Measurements from ENCODE around the gene FOXN3. TPM values are rescaled to one million over a fixed set of nuclear protein-coding genes. Genes with fewer than 3 reads are reported as not detected.
"Not testable (repeated sequence)": the region's sequence is repeated elsewhere in the genome, so short reads cannot be mapped to it uniquely, and the experiment has no call there.

FOXN3 gene
- polyA plus RNA-seq, 1 of the 3 experiments (the other 2 are of a cell fraction): 9.8 TPM

DNA sequence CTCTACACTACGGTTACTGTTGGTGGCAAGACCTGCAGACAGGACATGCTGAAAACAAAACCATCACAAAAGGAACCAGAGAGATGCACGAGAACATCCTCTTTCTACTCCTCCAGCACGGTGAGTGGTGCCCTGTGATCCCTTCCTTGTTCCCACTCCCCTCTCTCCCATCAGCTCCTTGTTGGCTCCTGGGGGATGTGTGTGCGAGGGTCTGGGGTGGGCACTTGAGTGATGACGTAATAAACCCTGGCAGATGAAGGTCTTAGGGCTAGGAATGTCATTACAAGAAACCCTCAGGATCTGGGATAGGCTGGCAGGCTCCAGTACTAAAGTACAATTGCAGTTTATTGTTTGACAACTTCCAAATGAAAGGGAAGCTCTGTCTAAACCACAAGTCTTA is 261.5 kb downstream of the FOXN3 start:
- 75% methylated on average over 5 of the region's 5 CpGs for WGBS (ENCODE audit: low lambda C conversion rate)
- Histone ChIP-seq H3K4me3 (ENCODE audit: low read depth in 2 of 2, low read length in 1 of 2) (no peak overlapping the region), H3K27ac (ENCODE audit: low read depth in 2 of 2, low read length in 1 of 2) (no peak overlapping the region), H3F3A (replicated peaks; ENCODE audit: insufficient read depth) (no peaks in the 10 kb centered on the region), H3K9me3 (no peaks in the 10 kb centered on the region), H3K79me2 (ENCODE audit: insufficient read depth) (no peaks in the 10 kb centered on the region), H3K36me3 (replicated peaks in 1 of 2; ENCODE audit: control insufficient read depth in 1 of 2, insufficient read depth in 2 of 2, low read length in 1 of 2) (peaks cover 0 to 3% of the 10 kb centered on the region in 2 experiments), H3K9me2 (no peaks in the 10 kb centered on the region), H3K9ac (no peak overlapping the region), H3K4me1 (ENCODE audit: control insufficient read depth in 1 of 2, insufficient read depth in 2 of 2, low read depth in 1 of 2, low read length in 1 of 2) (no peaks in the 10 kb centered on the region), H3K4me2 (no peak overlapping the region), H3K27me3 (ENCODE audit: insufficient read depth) (no peaks in the 10 kb centered on the region), H4K20me1 (ENCODE audit: insufficient read depth) (no peaks in the 10 kb centered on the region), H2AFZ (ENCODE audit: low read depth) (no peak overlapping the region)
- DNase-seq: no peak
- CTCF ChIA-PET: interaction anchor here (0.9 kb wide), 1 partner anchor 35 kb away, joined by 3 read pairs; no protein-coding TSS in a partner anchor
- TF ChIP-seq RCOR1 (IDR thresholded peaks at IDR 0.05; ENCODE audit: low read length) (no peak), ELF1 (IDR thresholded peaks at IDR 0.05) (no peak), NRF1 (IDR thresholded peaks at IDR 0.05; ENCODE audit: low read depth, low read length) (no peak), FOXJ3 (CRISPR knock-in tag; IDR thresholded peaks at IDR 0.05) (no peak), TAF1 (IDR thresholded peaks at IDR 0.05; ENCODE audit: borderline replicate concordance, low read depth, low read length) (no peak), MEF2A (IDR thresholded peaks at IDR 0.05; ENCODE audit: borderline replicate concordance, low read depth) (no peak), EP300 (IDR thresholded peaks at IDR 0.05; ENCODE audit: borderline replicate concordance in 1 of 2, low read depth in 1 of 2, low read length in 1 of 2) (no peak), TCF12 (IDR thresholded peaks at IDR 0.05) (no peak), RXRA (IDR thresholded peaks at IDR 0.05; ENCODE audit: borderline replicate concordance, low read depth) (no peak), YY1 (IDR thresholded peaks at IDR 0.05; ENCODE audit: low read depth) (no peak), FOSL2 (IDR thresholded peaks at IDR 0.05; ENCODE audit: borderline replicate concordance, low read depth) (no peak), SIN3A (IDR thresholded peaks at IDR 0.05; ENCODE audit: borderline replicate concordance, low read depth, low read length) (no peak), MXI1 (IDR thresholded peaks at IDR 0.05; ENCODE audit: low read depth, low read length) (no peak), TEAD4 (IDR thresholded peaks at IDR 0.05; ENCODE audit: borderline replicate concordance, insufficient read depth) (no peak)
- TF ChIP-seq, protein P1, sequence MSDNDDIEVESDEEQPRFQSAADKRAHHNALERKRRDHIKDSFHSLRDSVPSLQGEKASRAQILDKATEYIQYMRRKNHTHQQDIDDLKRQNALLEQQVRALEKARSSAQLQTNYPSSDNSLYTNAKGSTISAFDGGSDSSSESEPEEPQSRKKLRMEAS (IDR thresholded peaks at IDR 0.05; ENCODE audit: low read depth): no peak
- TF ChIP-seq, protein P2, sequence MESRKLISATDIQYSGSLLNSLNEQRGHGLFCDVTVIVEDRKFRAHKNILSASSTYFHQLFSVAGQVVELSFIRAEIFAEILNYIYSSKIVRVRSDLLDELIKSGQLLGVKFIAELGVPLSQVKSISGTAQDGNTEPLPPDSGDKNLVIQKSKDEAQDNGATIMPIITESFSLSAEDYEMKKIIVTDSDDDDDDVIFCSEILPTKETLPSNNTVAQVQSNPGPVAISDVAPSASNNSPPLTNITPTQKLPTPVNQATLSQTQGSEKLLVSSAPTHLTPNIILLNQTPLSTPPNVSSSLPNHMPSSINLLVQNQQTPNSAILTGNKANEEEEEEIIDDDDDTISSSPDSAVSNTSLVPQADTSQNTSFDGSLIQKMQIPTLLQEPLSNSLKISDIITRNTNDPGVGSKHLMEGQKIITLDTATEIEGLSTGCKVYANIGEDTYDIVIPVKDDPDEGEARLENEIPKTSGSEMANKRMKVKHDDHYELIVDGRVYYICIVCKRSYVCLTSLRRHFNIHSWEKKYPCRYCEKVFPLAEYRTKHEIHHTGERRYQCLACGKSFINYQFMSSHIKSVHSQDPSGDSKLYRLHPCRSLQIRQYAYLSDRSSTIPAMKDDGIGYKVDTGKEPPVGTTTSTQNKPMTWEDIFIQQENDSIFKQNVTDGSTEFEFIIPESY (IDR thresholded peaks at IDR 0.05; ENCODE audit: borderline replicate concordance, low read depth): no peak
- TF ChIP-seq, protein P3, sequence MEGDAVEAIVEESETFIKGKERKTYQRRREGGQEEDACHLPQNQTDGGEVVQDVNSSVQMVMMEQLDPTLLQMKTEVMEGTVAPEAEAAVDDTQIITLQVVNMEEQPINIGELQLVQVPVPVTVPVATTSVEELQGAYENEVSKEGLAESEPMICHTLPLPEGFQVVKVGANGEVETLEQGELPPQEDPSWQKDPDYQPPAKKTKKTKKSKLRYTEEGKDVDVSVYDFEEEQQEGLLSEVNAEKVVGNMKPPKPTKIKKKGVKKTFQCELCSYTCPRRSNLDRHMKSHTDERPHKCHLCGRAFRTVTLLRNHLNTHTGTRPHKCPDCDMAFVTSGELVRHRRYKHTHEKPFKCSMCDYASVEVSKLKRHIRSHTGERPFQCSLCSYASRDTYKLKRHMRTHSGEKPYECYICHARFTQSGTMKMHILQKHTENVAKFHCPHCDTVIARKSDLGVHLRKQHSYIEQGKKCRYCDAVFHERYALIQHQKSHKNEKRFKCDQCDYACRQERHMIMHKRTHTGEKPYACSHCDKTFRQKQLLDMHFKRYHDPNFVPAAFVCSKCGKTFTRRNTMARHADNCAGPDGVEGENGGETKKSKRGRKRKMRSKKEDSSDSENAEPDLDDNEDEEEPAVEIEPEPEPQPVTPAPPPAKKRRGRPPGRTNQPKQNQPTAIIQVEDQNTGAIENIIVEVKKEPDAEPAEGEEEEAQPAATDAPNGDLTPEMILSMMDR (IDR thresholded peaks at IDR 0.05): no peak
- TF ChIP-seq, protein P4, sequence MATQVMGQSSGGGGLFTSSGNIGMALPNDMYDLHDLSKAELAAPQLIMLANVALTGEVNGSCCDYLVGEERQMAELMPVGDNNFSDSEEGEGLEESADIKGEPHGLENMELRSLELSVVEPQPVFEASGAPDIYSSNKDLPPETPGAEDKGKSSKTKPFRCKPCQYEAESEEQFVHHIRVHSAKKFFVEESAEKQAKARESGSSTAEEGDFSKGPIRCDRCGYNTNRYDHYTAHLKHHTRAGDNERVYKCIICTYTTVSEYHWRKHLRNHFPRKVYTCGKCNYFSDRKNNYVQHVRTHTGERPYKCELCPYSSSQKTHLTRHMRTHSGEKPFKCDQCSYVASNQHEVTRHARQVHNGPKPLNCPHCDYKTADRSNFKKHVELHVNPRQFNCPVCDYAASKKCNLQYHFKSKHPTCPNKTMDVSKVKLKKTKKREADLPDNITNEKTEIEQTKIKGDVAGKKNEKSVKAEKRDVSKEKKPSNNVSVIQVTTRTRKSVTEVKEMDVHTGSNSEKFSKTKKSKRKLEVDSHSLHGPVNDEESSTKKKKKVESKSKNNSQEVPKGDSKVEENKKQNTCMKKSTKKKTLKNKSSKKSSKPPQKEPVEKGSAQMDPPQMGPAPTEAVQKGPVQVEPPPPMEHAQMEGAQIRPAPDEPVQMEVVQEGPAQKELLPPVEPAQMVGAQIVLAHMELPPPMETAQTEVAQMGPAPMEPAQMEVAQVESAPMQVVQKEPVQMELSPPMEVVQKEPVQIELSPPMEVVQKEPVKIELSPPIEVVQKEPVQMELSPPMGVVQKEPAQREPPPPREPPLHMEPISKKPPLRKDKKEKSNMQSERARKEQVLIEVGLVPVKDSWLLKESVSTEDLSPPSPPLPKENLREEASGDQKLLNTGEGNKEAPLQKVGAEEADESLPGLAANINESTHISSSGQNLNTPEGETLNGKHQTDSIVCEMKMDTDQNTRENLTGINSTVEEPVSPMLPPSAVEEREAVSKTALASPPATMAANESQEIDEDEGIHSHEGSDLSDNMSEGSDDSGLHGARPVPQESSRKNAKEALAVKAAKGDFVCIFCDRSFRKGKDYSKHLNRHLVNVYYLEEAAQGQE (IDR thresholded peaks at IDR 0.05; ENCODE audit: low read depth, low read length): no peak
- TF ChIP-seq, protein P5, sequence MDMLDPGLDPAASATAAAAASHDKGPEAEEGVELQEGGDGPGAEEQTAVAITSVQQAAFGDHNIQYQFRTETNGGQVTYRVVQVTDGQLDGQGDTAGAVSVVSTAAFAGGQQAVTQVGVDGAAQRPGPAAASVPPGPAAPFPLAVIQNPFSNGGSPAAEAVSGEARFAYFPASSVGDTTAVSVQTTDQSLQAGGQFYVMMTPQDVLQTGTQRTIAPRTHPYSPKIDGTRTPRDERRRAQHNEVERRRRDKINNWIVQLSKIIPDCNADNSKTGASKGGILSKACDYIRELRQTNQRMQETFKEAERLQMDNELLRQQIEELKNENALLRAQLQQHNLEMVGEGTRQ (IDR thresholded peaks at IDR 0.05; ENCODE audit: borderline replicate concordance, low read depth, low read length): no peak
- TF ChIP-seq, protein P6, sequence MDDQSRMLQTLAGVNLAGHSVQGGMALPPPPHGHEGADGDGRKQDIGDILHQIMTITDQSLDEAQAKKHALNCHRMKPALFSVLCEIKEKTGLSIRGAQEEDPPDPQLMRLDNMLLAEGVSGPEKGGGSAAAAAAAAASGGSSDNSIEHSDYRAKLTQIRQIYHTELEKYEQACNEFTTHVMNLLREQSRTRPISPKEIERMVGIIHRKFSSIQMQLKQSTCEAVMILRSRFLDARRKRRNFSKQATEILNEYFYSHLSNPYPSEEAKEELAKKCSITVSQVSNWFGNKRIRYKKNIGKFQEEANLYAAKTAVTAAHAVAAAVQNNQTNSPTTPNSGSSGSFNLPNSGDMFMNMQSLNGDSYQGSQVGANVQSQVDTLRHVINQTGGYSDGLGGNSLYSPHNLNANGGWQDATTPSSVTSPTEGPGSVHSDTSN (IDR thresholded peaks at IDR 0.05): no peak
- POLR2A ChIA-PET: no interaction called here

DNA sequence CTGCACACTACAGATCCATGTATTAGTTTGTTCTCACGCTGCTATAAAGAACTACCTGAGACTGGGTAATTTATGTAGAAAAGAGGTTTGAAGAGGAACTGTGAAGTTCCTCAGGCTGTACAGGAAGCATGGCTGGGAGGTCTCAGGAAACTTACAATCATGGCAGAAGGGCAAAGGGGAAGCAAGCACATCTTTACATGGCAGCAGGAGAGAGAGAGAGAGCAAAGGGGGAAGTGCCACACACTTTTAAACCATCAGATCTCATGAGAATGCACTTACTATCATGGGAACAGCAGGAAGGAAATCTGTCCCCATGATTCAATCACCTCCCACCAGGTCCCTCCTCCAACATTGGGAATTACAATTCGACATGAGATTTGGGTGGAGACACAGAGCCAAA is 265.3 kb downstream of the FOXN3 start:
- H3K4me2 ChIP-seq; H3K4me3 ChIP-seq (ENCODE audit: low read depth in 2 of 2, low read length in 1 of 2); H3K9me2 ChIP-seq; H3F3A ChIP-seq (replicated peaks; ENCODE audit: insufficient read depth); H3K9me3 ChIP-seq; CTCF ChIA-PET; H3K27ac ChIP-seq (ENCODE audit: low read depth in 2 of 2, low read length in 1 of 2); DNase-seq; H3K4me1 ChIP-seq (ENCODE audit: control insufficient read depth in 1 of 2, insufficient read depth in 2 of 2, low read depth in 1 of 2, low read length in 1 of 2); POLR2A ChIA-PET; H4K20me1 ChIP-seq (ENCODE audit: insufficient read depth); H2AFZ ChIP-seq (ENCODE audit: low read depth); H3K36me3 ChIP-seq (replicated peaks in 1 of 2; ENCODE audit: control insufficient read depth in 1 of 2, insufficient read depth in 2 of 2, low read length in 1 of 2); H3K9ac ChIP-seq; H3K27me3 ChIP-seq (ENCODE audit: insufficient read depth); H3K79me2 ChIP-seq (ENCODE audit: insufficient read depth): not testable (repeated sequence)
- WGBS (ENCODE audit: low lambda C conversion rate): 78% methylated on average over 2 of the region's 2 CpGs

Measured in SK-N-SH (cell line).